Activated T-cell treated with anti-CD3 and anti-CD28 coated beads for 48 hours (primary cell): ENCODE results near the gene LMCD1.

ENCODE experiments used
- DNase-seq: peaks from one replicate; pipeline ENCODE4 v3.0.0-alpha.2; 2020; ENCODE audit warnings: low read depth

LMCD1 gene

DNA sequence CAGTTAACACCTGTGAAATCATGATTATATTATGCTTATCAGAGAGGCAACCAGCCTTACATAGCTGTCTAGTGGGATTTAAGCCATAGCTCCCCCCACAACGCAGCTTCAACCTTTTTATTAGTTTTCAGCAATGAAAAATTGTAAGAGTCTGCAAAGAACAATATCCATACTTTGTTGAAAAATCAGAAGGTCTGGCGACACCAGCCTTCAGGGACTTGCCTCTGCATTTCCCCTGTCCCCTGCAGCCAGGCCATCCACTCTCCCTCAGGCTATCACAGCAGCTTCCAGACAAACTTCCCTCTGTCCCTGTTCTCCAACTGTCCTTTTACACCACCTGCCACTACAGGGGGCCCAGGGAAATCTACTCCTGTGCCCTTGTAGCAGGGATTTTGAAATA, 83.0 kb downstream of the LMCD1 start:
- DNase-seq, result no peak

DNA sequence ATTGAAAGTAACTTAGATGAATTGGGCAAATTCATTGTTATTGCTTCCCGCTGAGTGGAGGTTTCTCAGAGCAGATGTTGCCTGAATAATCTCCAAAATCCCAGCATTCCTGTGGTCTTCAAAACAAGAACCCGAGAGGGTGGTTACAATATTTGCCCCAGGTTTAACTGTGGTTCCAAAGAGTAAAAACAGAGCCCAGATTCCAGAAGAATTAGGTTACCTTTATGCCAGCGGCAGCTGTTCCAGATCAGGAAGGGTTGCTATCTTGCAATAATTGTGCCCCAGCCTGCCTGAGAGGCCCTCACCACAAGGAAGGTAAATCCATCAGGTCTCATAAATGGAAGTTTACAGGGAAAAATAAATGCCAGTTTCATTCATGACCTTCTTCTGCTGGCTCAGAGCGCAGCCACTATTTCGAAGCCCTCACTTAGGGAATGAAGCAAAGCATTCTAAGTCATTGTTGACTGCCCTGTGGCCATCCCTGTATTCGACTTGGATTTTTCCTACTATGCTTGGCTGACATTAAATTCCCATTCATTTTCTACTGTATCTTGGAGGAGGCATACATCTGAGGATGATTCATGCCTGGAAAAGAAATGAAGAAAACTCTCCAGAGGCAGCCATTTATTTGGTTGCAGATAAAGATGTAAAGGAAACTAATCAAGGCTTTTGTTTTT, 88.4 kb downstream of the LMCD1 start:
- no peak for DNase-seq

DNA sequence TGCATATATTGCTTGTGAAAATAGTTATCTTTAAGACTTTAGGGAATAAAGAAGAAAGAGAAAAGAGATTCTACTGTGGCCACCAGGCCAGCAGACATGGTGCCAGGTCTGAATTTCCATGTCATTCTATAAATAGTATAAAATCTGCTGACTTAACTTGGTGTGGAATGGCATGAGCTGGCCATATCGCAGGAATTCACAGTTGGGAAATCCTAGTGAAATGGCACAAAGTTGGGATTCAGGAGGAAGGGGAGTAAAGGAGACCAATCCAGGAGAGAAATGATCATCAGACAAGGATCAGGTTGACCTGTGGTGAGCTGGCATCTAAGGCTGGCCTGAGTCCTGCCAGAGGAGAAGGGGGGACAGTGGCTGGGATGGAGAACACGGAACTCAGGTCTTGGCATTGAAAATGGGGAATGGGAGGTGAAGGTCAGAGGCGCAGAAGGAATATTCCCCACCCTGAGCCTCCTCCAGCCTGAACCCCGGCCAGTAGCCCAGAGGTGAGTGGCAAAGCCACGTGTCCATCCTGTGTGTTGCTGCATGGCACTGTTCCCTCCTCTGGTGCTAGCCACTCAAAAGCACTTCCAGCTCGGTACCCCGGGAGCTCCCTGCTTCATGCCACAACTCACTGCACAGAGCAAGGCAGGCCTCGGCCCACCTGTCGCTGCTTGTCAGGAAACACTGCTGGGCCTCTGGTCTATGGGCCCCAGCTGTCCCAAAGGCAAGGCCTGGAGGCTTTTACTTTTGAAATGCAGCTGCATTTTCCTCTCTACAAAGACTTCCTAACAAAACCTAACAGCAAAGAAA, 91.6 kb downstream of the LMCD1 start:
- no peak for DNase-seq

DNA sequence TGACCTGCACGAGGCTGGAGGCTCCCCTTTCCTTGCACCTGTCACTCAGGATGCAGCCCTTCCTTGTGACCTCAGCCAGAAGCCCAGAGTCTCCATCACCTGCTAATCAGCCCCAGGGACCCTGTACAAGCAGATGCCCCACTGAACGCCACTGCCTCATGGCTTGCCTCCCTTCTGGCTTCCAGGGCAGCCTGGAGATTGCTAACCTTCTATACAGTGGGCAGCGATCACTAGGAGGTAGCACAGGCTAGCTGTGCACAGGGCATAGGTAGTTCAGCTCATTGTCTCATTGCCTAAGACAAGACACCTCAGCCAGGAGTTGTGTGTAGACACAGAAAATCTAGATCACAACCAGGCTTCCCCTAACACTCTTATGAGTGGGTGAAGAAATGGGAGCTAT, 93.6 kb downstream of the LMCD1 start:
- DNase-seq, result no peak

DNA sequence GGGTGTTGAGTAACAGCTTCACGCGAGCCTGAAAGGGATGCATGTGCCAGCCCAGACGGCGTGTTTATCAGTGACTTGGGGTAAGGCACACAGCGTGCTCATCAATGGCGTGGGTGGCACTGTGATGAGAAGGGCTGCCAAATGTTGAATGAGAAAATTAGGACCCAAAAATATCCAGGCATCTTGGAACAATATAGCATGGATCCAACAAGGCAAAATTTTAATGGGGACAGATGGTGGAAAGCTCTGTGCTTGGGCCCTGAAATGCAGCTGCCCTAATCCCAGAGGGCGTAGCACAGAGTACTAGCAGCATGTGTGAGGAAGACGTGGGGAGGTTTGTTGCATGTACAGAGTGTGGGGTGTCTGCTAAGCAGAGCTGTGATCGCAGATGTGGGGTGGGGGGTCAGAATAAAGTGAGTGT, 94.1 kb downstream of the LMCD1 start:
- no peak for DNase-seq

DNA sequence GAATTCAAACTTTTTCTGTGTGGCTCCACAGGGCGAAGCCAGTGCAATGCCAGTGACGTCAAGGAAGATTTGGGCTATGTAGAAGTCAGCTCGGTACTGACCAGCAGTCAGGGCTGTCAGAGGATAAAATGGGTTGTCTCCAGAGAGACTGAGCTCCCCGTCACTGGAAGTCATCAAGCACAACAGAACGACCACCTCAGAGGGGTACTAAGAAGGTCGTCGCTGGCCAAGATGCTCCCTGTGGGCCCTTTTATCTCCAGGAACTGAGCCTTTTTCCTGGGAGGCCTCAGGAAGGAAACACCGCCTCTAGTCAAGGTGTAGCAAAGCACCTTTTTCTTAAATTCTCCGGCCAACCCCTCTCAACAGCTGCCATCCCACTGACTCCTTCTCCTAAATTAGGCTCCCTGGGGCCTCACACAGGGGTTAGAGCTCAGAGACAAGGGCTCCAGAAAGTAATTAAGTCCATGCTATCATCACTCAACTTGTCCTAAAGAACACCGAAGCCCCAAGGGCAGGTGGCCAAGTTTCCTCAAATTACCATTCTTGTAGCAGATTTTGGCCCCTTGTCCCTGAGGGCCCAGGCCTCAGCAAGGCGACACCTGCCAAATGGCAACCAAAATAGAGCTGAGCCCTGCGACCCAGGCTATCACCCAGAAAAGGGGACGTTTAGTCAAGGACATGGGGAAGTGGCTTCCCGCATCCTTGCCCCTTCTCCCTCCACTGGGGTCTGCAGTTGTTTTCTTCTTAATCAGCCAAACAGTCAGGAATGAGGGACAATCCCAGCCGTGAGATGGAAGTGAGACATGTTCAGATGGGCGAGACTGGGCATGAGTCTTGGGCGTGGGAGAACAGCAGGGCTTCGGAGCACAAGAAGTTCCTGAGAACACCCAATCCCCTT, 94.9 kb downstream of the LMCD1 start:
- no peak for DNase-seq

DNA sequence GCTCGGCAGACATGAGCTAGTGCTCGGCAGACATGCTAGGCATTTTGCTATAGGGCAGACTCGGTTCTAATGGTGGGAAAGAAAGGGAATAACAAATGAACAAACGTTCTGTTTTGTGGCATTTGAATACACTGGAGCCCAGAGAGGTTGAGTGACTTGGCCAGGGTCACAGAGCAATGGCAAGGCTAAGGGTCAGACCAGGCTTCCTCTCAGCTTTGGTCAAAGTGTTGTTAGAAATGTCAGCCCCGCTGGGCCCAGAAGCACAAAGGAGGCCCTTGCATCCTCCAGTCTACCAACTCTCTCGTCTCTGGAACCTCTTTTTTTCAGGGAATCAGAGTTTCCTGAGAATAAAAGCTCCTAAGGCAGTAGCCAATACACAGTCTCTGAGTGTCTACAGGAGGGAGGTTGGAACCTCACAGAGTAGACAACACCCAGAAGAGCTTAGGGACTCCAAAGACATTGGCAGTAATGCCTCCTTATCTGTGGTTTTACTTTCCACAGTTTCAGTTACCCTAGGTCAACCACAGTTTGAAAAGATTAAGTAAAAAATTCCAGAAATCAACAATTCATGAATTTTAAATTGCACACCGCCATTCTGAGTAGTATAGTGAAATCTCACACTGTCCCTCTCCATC, 95.7 kb downstream of the LMCD1 start:
- no peak for DNase-seq

DNA sequence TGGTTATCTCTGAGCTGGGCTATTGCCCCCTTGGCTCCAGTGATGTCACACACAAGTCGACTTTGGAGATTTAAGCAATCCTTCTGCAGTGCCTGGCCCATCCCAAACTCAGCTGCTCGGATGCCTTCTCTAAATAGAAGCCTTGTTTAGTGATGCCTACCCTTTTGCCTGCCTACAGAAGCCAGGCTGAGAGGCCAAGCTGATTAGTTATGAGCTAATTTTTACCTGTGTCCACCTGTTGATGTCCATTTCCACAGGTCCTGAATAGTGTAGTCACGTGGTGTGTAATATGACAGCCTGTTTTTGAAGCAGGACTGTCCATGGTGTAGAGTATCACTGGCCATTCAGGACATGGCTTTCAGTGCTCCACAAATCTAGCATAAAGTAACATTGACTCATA, 97.5 kb downstream of the LMCD1 start:
- no peak for DNase-seq

DNA sequence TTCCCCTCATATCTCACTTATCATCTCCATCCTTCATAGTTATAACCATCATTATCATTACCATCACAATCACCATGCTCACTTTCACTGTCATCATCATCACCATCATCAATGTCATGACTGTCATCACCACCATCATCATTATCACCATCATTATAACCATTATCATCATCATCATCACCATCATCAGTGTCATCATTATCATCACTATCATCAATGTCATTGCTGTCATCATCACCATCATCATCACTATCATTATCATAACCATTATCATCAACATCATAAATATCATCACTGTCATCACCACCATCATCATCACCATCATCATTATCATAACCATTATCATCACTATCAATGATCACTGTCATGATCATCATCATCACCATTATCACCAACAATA, 98.8 kb downstream of the LMCD1 start:
- no peak for DNase-seq

DNA sequence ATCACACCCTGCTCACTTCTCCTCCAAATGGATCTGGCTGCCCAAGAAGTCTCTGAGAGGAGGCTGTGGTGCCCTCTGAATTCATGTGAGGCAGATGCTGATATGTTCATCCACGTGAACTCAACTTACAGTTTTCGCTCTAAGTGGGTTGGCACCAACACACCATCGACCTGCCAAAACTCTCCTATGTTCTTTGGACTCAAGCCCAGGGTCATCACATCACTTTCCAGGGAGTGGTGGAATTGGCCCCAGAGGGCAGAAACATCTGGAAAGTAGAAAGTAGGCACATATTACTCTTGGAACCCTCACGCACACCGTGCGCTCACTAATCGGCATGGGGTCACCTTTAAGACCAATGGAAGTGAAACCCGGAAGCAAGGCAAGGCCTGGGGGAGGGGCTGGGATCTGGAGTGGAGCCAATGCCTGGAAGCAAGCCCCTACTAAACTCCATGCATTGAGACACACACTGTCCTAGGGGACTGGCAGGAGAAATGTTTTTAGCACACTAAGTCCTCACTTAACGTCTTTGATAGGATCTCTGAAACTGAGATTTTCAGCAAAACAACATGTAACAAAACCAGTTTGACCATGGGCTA, 101.6 kb downstream of the LMCD1 start:
- no peak for DNase-seq

DNA sequence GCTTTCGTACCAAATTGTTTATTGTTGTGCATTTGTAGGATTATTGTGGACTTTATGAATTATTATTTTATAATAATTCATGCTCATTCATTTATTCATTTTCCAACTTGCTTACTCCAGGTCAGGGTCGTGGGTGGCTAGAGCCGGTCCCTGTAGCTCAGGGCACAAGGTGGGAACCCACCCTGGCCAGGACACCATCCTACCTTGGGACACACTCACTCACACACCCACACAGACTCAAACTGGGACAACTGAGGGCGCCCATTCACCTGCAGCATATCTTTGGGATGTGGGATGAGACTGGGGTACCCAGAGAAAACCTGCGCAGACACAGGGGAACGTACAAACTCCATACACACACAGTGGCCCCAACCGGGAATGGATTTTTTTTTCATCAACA, 102.4 kb downstream of the LMCD1 start:
- DNase-seq, result no peak

DNA sequence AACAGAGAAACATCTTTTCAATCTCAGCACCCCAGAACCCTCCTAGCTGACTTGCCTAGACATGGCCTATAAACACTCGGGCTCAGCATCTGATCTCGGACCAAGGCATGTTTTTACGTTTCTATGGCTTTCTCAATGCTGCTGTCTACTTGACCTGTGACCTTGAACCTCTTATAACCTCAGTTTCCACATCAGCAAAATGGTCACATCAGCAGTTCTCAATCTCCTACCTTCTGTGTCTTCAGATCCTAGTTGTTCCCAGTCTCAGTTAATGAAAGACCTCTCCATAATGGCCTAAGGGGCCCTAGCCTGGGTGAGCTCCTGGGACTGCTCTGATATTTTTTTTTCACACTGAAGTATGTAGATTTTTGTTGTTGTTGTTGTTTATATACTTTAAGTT, 103.4 kb downstream of the LMCD1 start:
- no peak for DNase-seq

DNA sequence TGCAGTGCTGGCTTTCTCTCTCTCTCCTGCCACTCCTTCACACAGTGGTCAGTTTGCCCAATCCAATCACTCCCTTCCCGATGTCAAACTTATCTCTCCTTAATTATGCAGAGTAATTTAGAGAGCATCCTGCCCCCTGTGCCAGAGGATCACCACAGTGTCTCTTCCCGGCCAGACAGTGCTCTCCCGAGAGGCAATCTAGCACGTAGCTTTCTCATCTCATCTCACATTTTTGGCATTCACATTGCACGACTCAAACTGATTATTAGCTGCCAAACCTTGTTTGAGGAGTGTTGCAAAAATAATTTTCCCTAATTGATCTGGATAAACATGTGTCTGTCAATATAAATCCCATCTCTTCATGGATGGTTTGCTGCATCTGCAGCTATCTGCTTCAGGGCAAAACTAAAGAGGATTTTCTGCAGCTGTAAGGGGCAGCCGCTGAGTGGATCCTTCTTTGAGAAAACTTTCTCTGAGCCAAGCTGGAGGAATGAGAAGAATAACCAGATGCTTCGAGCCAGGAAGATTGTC, 105.1 kb downstream of the LMCD1 start:
- no peak for DNase-seq

DNA sequence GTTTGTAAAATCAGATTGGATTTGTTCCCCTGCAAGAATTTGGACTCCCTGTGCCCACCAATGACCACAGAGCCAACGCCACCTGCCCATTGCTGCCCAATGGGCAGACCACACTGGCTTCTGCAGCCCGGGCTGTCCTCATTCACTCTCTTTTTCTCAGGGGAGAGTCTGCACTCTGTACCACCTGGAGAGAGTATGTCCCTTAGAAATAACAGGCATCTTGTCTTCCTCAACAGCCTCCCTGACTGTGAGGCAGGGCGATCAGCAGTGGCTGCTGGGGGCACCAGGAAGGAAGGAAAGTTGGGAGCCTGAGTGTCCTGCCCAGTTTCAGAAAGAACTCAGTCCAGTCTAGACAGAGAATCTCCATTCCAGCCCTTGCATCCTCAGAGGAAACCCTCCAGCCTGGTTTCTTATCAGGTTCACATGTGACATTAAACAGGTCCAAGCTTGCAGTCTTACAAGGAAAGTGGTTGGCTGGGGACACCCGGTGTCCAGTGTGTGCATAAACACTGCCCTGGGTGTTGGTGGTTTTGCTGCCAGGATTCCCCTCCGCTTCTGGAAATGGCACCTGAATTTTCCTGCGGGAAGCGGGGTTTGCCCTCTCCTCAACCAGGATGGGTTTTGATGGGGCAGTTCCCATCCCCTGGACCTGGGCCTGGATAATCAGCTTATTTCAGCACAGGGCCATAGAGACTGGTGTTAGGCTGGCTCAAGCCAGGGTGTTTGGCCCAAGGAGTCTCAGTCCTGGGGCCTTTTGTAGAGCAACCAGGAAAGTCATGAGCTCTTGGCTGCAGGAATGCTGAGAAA, 105.8 kb downstream of the LMCD1 start:
- DNase-seq, result no peak

DNA sequence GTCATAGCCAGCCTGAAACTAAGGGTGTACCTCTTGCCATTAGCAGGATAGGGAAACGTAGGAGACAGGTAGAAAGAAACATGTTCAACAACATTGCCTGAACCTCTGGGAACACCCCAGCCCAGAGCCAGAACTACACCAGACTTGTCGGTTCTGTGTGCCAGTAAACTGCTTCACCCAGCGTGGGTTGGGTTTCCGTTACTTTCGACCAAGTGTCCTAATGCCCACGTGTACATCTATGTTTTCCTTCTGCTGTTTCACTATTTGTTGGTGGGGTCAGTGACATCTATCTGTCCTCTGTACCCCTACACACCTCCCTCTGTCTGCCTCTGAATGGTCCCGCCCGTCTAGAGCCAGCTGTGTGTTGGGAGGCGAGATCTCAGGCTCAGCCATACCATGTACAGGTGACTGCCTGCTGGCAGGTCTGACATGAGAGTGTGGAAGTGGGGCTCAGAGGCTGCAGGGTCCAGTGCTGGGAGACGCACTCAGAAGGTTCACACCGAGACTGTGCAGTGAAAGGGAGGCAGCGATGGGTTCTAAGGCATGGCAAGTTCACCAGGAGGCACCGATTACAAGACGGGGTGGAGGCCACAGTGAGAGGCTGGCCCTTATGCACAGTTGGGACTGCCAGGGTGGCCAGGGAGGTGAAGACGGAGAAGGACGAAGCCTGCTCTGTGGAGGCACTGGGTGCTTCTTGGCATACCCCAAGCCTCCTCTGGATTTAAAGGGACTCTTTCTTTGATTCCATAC, 106.6 kb downstream of the LMCD1 start:
- no peak for DNase-seq

DNA sequence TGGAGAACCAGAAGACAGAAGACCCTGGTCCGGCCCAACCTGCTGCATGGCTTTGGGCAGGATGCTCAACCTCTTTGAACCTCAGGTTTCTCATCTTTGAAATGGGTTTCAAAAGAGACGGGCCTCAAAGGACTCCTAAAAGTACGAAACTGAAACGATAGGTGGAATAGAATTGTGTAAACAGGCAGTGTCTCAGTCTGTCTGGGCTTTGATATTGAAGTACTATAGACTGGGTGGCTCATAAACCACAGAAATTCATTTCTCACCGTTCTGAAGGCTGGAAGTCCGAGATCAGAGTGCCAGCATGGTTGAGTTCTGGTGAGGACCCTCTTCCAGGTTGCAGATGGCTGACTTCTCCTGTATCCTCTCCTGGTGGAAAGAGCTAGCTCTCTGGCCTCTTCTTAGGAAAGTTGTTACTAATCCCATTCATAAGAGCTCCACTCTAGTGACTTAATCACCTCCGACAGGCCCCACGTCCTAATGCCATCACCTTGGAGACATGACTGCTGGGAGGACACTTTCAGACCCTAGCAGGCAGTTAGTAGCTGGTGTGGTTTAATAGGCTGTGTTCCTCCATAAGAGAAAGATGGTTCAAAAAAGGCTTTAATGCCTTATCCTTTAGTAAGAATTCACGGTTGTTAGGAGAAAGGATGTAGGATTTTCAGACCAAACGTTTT, 107.3 kb downstream of the LMCD1 start:
- DNase-seq, result no peak

DNA sequence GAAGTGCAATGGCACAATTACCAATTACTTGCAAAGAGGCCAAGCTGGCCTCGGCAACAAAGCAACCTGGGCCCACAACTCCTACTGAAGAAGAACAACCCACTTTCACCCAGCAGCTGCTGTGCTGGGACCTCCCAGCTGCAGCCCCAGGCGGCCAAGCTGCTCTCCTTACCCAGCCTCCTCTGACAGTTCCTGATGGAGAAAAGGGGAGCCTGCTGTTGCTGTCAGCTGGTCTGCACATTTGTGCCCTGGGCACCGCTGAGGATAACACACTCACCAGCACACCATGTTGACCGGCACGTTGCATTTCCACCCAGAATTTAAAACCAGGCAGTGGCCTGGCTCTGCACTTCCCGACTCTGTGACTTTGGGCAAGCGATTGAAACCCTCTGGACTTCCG, 109.3 kb downstream of the LMCD1 start:
- DNase-seq, result no peak

DNA sequence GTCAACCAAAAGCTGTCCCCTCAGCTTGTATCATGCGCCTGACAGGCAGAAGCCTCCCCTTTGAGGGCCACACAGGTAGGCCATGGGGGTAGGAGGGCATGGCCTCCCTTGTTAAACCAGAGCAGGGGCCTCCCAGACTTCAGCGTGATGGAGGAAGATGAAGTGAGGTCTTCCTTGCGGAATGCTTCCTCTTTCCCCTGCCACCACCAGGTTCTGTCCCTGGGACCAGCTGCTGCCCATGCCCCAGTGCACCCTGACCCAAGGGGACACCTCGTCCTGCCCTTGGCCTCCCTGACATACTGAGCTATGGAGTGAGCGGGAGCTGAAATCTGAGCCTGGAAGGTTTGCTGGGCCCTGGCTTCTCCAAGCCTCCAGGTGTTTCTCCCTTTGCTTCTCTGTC, 116.3 kb downstream of the LMCD1 start:
- no peak for DNase-seq

DNA sequence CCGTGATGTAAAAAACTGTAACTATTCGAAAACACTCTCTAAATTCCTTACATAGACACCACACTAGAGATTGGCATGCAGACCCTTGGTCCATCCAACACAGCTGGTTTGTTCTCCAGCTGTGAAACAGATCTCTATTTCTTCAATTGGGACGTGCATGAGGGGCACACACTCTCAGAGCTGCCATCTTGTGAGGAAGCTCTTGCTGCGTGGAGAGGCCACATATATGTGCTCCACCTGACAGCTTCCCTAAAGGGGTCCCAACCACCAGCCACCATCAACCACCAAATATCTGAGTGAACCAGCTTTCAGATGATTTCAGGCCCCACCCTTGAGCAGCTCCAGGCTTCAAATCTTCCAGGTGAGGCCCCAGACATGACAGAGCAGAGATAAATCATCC, 117.3 kb downstream of the LMCD1 start:
- no peak for DNase-seq
